AG04450 (cell line): ENCODE measurements around the gene KCNQ1OT1. TPM values are rescaled to one million over a fixed set of nuclear protein-coding genes. Genes with fewer than 3 reads are reported as not detected.

ENCODE experiments used
- CTCF ChIA-PET: fragments of 300-600, 350-600 bp; formaldehyde crosslinking; extraction: SDS; loops from one replicate; lab custom pipeline; 2022; ENCODE audit warnings: antibody characterized with exemption, inconsistent platforms; lab: Charles Lee
- POLR2A ChIA-PET: fragments of 350-600 bp; formaldehyde crosslinking; extraction: SDS; loops from one replicate; lab custom pipeline; 2021; ENCODE audit warnings: antibody characterized with exemption, inconsistent platforms; lab: Yijun Ruan, JAX
- DNase-seq: peaks from one replicate; pipeline ENCODE4 v3.0.0-alpha.2; 2011; ENCODE audit warnings: low read depth, low spot score
- H3K27ac ChIP-seq: one replicate; pipeline ENCODE4 v1.5.1; 2012; ENCODE audit warnings: low read depth, low read length, control low read depth
- H3K27me3 ChIP-seq: one replicate; pipeline ENCODE4 v1.6.0; 2012; ENCODE audit warnings: low read length; ENCODE audit not compliant: control insufficient read depth, insufficient read depth
- H3K4me3 ChIP-seq: 2 replicates; pipeline ENCODE4 v1.5.1; 2011; ENCODE audit warnings: mild to moderate bottlenecking, low read depth, low read length, control low read depth
- H3K9me3 ChIP-seq: 2 replicates; pipeline ENCODE4 v1.5.1; 2012; ENCODE audit warnings: low read length; ENCODE audit not compliant: control insufficient read depth, insufficient read depth
- CTCF ChIP-seq: IDR thresholded peaks from 2 replicates; pipeline ENCODE4 v1.5.1; 2011; ENCODE audit warnings: low read depth, low read length, control low read depth, inconsistent platforms
- polyA plus RNA-seq: library from polyadenylated mRNA; depleted of rRNA; stranded (reverse); fragments of >200 nt; gene quantifications from 2 replicates; pipeline ENCODE4 v1.2.3, GENCODE V29; 2011

Gene KCNQ1OT1
- polyA plus RNA-seq, 1 experiment, result 0.33 TPM

GRCh38 chr11:2746401-2747247, 46.8 kb upstream of the KCNQ1OT1 start:
- POLR2A ChIA-PET, result no interaction called here
- CTCF ChIA-PET, result no interaction called here

GRCh38 chr11:2745511-2745910, 45.7 kb upstream of the KCNQ1OT1 start:
- ChIA-PET CTCF (no interaction called here), POLR2A (no interaction called here)
- no peak overlapping the region for H3K4me3 ChIP-seq
- peaks cover 2% of the 10 kb centered on the region; the same call in 1 of the 2 replicates for H3K9me3 ChIP-seq
- peaks cover 11% of the 10 kb centered on the region for H3K27me3 ChIP-seq
- DNase-seq, result no peak
- TF ChIP-seq CTCF, result no peak
- no peak overlapping the region for H3K27ac ChIP-seq

More at GRCh38 chr11:2746401-2747247, 46.8 kb upstream of the KCNQ1OT1 start:
- peaks cover under 1% of the 10 kb centered on the region; the same call in 1 of the 2 replicates for H3K9me3 ChIP-seq
- no peak overlapping the region for H3K4me3 ChIP-seq
- no peak for DNase-seq
- H3K27ac ChIP-seq, result no peak overlapping the region
- H3K27me3 ChIP-seq, result peaks cover 13% of the 10 kb centered on the region
- TF ChIP-seq CTCF, result no peak

GRCh38 chr11:2744166-2744565, 44.4 kb upstream of the KCNQ1OT1 start:
- H3K27me3 ChIP-seq, result peaks cover 11% of the 10 kb centered on the region
- CTCF ChIA-PET, result no interaction called here
- no peak for DNase-seq
- no peak overlapping the region for H3K4me3 ChIP-seq
- H3K9me3 ChIP-seq, result peaks cover 5% of the 10 kb centered on the region; the same call in 1 of the 2 replicates
- no peak for TF ChIP-seq CTCF
- no peak overlapping the region for H3K27ac ChIP-seq
- POLR2A ChIA-PET, result interaction anchor here (0.7 kb wide), 1 partner anchor 44 kb away, joined by 4 read pairs; the partner anchor contains the start of gene KCNQ1OT1

- DNase-seq, result no peak
- Histone ChIP-seq H3K27ac (no peak overlapping the region), H3K4me3 (no peak overlapping the region), H3K27me3 (peaks cover 9% of the 10 kb centered on the region), H3K9me3 (peaks cover 5% of the 10 kb centered on the region; the same call in 1 of the 2 replicates)
- POLR2A ChIA-PET, result no interaction called here
- CTCF ChIA-PET, result interaction anchor here (0.5 kb wide), 1 partner anchor 343 kb away, joined by 3 read pairs; the partner anchor contains the start of gene TSSC4
- no peak for TF ChIP-seq CTCF
Observed at GRCh38 chr11:2743427-2744110, 43.8 kb upstream of the KCNQ1OT1 start.
